Measurements from ENCODE around the gene ETFDH.
"Not testable (repeated sequence)": the region's sequence is repeated elsewhere in the genome, so short reads cannot be mapped to it uniquely, and the experiment has no call there.

The ETFDH gene

DNA sequence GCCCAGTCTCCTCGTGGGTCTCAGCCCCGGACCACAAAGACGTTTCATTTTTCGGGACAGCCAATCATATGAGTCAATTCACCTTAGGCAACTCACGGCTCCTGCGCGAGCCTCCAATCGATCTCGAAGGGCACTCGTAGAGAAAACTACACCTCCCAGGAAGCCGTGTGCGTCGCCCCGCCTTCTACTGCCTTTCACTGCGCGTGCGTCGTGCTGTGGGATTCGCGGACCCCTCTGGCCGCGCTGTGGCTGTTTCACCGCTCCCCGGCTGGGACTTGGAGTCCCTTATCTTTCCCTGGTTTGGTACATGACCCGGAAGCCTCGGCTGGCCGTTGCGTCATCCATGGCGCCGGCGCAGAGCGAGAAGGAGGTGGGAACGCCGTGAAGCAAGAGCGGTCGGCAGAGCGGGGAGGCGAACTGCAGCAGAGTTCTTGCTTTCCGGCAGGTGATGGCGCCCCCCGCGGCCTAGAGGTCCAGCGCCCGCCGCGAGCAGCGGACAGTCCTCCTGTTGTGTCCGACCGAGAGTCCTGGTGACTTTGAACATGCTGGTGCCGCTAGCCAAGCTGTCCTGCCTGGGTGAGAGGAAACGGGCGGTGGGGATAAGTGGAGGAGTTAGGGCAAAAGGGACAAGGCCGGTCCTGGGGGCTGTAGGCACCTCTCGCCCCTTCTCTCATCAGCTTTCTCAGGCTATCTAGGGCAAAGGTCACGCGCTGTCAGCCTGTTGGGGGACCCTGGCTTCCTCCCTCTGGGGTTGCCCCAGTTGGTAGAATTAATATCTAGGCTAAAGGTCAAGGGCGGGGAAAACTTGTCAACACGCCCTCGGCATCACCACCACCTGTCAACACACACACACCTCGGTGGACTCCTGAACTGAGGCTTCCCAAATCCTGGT is at the start of gene ETFDH:
Gene ETFDH (plus strand): TSS at position 382 of the 892 bp plus-strand sequence. CDS start 161 bp downstream, at position 543.
- DNase-seq = peak; percentile 94 to 100 (median 99)

DNA sequence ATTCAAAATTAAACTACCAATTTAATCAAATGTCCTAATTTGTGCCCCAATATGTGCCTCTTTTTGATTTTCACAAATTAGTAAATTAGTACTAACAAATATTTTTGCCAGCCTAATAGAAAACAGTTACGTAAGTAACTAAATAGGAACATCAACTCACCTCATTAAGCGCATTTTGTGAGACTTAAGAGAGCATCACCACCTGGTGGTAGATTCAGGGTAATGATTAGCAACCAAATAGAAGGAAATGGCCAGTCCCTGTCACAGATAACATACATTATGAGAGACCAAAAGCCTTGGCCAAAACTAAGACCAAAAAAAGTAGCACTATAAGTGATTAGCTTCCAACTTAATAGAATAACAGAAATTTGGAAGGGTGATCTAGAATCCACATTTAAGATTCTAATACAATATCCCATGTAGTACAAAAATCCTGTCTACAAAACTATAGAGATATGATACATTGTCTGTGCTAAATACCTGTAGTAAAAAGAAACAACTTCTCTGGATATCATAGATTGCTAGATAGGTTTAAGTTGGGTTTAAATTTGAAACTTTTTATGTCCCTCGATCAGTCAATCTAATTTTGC is 47.1 kb upstream of the ETFDH start:
- DNase-seq = peak in 6 of 56 donors; percentile 0 to 15 (median 4)

DNA sequence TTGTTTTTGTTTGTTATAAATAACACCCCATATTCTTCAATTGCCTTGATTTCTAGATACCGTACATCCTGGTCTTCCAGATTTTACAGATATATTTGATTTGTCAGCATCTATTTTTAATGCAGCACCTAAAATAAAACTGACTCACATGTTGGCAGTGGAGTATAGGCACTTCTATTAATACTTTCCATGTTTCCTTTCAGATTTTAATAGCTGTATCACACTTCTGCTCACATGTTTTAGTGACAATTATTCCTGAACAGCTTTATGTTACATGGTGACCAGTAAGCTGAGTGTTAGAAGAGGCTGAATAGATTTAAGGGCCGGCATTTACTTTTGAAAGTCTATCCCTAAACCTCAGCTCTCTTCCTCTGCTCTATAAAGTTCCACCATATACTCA is 46.6 kb upstream of the ETFDH start:
- DNase-seq = no peak

DNA sequence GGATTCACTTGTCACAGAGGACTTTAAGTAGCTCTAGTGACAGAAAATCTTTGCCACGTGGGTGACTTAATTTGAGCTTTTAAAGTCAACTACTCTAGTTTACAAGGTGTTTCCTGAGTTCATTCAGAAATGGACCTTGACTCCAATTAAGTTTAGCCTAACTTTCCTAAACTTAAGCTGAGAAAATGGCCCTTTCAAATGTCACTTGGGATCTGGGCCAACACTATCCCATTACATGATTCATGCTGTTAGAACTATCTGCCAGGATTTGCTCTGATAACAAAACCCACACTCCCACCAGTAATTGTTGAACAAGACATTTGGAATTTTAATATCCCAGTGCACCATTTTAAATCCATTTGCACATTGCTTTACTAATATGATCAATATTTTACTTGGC is 41.2 kb upstream of the ETFDH start:
- DNase-seq = no peak

DNA sequence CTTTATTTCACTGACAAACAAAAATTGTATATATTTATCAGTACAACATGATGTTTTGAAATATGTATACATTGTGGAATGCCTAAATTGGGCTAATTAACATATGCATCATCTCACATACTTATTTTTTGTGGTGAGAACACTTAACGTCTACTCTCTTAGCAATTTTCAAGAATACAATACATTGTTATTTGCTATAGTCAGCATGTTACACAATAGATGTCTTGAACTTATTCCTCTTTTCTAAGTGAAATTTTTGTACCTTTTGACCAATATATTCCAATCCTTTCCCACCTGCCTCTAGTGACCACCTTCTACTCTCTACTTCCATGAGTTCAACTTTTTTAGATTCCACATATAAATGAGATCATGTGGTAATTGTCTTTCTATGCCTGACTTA is 35.5 kb upstream of the ETFDH start:
- DNase-seq = no peak

DNA sequence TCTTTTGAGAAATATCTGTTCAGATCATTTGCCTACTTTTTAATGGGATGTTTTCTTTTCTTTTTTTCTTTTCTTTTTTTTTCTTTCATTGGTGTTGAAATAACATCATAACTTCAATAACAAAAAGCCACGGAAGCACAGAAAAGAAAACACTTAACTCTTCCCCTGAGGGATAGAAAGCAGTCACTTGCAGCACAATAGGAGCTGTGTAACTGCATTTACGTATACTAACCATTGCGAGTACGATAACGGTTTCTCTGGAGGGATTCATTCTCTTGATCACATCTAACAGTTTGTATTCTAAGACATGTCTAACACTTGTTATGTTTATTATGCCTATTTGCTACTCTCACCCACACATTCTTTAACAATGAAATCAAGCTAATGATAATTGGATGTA is 27.7 kb upstream of the ETFDH start:
- no peak for DNase-seq

DNA sequence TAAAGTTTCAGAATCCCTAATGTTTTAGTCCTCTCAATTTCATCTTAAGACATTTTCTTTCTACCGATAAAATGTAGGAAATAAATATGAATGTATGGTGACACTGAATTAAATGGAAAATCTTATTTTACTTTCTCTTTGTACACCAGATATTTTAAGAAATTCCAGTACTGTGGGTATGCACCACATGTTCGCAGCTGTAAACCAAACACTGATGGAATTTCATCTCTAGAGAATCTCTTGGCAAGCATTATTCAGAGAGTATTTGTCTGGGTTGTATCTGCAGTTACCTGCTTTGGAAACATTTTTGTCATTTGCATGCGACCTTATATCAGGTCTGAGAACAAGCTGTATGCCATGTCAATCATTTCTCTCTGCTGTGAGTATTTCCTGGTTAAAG is 27.3 kb upstream of the ETFDH start:
- no peak for DNase-seq

DNA sequence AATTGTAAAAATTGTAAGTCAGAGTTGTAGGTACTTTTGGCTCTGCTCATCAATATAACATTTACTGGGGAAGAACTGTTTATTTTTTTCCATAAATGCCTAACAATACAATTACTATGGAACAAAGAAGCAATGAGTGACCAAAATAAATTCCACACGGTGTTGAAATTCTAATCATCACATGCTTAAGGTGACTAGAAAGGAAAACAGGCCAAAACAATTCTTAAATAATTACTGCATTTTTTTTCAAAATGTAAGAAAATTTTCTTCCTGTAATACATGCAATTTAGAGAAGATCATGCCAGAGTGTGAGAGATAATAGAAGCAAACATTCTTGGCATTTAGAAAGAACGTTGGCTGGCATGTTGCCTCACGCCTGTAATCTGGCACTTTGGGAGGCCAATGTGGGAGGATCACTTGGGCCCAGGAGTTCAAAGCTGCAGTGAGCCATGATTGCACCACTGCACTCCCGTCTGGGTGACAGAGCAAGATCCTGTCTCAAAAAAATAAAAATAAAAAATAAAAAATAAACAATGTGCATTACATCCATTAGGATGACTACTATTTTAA is 22.9 kb upstream of the ETFDH start:
- no peak for DNase-seq

DNA sequence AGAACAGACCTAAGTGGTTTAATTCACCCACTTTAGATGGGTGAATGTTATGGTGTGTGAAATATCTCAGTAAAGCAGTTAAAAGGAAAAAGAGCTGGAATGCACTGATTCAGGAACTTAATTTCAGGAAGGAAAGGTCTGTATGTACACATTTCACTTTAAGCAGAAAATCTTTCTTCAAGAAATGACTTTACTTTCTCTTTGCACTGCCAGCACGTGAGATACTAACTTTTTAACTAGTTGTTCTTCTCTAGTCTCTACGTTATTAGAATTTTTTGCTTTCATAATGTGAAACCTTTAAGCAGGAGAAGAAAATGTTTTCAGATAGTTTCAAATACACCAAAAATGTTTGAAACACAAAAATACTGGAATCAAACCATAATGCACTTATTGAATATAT is 19.2 kb upstream of the ETFDH start:
- DNase-seq = no peak

DNA sequence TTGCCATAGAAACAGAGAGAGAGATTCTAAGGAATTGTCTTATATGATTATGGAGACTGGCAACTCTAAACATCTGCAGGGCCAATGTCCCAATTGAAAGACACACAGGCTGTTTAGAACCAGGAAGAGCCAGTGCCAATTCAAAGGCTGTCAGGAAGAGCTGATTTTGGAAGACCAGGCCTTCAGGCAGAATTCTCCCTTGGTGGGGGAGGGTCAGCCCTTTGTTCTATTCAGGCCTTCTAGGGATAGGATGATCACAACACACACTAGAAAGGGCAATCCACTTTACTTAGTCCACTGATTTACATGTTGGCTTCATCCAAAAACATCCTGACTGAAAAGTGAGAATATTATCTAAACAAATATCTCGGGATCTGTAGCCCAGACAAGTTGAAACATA is 15.7 kb upstream of the ETFDH start:
- no peak for DNase-seq

DNA sequence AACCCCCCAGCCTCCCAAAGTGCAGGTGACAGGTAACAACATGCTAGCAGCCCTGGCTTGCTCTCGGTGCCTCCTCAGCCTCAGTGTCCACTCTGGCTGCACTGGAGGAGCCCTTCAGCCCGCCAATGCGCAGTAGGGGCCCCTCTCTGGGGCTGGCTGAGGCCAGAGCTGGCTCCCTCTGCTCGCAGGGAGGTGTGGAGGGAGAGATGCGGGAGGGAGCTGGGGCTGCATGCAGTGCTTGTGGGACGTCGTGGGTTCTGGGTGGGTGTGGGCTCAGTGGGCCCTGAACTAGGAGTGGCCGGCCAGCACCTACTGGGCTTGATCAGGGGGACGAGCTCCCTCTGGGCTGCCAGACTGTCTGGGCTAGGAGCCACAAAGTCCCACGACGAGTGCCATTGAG is 14.8 kb upstream of the ETFDH start:
- DNase-seq = no peak

DNA sequence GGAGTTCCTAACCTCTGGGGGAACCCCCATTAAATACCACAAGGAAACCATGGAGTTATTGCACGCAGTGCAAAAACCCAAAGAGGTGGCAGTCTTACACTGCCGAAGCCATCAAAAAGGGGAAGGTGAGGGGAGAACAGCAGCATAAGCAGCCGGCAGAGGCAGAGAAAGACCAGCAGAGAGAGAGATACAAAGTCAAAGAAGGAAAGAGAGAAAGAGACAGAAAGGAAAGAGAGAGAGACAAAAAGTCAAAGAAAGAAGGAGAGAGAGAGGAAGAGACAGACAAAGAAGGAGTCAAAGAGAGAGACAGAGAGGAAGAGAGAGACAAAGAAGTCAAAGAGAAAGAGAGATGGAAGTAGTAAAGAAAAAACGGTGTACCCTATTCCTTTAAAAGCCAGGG is 8.8 kb upstream of the ETFDH start:
- not testable (repeated sequence) for DNase-seq

DNA sequence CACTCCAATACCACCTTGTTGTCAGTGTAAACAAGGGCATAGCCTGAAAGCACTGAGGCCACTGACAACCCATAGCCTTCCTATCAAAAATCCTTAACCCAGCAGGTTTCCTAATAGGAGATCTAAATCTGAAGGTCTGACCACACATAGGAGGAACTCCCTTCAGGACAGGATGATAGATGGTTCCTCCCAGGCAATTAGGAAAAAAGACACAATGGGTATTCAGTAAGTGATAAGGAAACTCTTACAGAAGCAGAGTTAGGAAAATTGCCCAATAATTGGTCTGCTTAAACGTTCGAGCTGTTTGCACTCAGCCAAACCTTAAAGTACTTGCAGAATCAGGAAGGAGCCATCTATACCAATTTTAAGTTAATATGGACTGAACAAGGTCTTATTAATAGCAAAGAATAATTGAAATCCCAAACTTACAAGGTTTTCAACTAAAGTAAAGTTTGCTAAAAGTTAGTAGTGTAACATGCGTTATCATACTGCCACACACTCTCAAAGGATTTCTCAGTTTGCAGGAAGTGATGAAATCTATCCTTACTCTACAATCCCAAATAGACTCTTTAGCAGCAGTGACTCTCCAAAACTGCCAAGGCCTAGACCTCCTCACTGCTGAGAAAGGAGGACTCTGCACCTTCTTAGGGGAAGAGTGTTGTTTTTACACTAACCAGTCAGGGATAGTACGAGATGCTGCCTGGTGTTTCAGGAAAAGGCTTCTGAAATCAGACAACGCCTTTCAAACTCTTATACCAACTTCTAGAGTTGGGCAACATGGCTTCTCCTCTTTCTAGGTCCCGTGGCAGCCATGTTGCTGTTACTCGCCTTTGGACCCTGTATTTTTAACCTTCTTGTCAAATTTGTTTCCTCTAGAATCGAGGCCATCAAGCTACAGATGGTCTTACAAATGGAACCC is 8.1 kb upstream of the ETFDH start:
- not testable (repeated sequence) for DNase-seq

DNA sequence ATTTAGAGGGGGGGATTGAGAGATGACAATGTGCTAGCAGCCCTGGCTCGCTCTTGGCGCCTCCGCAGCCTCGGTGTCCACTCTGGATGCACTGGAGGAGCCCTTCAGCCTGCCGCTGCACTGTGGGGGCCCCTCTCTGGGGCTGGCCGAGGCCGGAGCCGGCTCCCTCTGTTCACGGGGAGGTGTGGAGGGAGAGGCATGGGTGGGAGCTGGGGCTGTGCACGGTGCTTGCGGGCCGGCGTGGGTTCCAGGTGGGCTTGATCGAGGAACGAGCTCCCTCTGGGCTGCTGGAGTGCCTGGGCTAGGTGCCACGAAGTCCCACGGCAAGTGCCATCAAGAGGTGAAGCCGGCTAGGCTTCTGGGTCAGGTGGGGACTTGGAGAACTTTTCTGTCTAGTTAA is 7.3 kb upstream of the ETFDH start:
- DNase-seq = no peak

DNA sequence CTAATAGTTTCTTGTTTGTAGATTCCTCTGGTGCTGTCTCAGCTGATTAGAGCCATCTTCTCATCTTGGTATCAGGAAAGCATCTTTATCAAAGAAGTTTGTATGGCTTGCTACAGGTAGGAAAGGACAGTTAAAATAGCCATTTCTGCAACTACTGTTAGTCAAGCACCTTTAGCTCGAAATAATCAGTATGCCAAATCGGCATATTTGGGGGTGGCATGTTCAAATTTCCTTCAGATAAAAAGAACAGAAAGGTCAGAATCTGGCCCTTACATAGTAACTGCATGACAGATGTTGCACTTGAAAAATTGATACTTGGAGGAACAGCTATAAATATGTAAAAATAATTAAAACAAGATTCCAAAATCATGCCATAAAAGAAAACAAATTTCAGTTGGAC is 5.2 kb upstream of the ETFDH start:
- no peak for DNase-seq

DNA sequence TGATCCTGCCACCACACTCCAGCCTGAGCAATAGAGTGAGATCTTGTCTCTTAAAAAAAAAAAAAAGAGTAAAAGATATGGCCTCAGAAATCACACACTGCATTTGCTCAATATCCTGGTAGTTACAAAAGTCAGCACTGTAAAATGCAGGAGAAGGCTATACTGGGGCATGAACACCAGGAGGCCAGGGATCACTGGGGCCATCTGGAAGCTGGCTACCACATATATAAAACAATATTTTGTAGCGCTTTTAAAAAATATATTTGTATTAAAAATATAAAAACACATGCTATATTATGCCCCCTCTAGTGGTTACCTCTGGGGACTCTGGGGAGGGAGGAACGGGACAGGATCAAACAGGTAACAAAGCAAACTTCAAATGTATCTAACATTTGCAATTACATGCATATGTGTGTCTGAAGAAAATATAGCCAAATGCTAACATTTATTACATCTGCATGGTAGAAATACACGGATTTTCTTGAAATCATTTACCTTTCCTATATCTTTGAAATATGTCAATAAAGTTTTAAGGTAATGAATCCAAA is 4.4 kb upstream of the ETFDH start:
- DNase-seq = no peak

DNA sequence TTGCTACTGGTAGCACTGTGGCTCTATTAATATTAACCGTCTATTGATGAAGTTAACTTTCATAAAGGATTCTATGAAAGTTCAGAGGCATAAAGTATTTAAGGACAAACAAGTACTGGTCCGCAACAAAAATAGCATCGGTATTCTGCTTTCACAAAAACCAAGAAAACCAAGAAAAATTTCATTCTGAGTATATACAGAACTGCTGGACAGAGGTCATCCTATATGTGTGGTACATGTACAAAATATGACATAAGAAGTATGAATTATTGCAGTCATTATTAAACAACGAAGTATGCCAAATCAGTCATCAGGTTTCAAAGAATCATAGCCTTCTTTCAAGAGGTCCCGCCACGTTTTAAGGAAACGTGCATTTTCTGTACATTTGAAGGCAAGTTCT is 2.8 kb upstream of the ETFDH start:
- DNase-seq = no peak

DNA sequence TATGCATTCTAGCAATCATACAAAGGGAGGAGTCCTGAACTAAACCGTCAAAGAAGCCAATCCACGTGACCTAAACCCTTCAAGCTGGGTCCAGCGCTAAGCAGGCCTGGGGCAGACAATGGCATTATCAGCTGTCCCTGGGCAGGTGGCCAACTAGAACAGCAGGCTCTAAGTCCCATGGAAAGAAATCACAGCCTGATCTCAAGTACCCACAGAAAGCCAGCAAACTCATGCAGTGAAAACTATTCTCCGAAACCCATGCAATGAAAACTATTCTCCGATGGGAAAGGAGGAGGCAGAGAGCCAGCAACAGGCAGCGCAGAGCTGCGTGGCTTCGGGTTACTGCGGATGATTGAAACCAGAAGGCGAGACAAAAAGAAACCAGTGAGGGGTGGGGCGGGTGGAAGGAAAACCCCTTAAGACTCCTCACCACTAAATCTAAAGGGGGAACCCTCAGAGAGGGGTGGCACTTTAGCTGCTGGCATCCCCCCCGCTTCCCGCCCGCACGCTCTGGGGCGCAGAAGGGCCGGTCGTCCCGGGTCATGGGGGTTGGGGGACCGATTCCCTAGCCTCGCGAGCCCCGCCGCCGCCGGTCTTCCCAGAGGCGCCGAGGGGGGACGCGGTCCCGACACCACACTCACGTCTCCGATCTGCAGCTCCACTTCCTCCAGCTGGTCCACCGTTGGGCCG is 976 bp upstream of the ETFDH start:
- DNase-seq = peak in 49 of 56 donors; percentile 4 to 73 (median 42)

DNA sequence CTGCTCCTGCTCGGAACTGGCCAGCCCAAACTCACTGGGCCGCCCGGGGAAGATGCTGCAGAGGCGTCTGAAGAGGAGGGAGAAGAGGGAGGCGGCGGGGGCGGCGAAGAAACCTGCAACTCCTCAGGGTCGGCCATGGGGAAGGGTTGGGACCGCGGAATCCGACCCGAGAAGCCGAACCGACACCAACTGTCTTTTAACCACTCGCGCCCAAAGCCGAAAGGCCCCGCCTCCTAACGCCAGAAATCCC is 506 bp upstream of the ETFDH start, which contains the start of gene C4orf46:
Gene C4orf46 (minus strand): TSS at position 223 of the 250 bp plus-strand sequence. CDS start 86 bp downstream, at position 137.
- no peak for DNase-seq

DNA sequence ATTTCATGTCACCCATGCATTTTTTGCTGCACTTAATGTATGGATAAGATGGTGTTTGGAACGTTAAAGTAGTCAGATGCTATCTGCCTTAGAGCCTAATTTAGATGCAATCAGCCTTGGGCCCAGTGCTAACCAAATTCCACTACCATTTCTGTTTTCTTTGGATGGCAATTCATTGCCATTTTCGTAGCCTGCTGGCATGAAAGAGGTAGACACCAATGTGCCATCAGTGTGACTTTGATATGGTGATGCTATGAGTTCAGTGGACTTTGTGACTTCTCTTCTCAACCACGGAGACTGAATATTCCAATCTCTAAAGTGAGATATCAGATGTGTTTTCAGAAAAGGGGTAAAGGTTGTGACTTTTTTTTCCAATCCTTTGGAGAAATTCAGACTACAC is 1.5 kb downstream of the ETFDH start:
- no peak for DNase-seq

DNA sequence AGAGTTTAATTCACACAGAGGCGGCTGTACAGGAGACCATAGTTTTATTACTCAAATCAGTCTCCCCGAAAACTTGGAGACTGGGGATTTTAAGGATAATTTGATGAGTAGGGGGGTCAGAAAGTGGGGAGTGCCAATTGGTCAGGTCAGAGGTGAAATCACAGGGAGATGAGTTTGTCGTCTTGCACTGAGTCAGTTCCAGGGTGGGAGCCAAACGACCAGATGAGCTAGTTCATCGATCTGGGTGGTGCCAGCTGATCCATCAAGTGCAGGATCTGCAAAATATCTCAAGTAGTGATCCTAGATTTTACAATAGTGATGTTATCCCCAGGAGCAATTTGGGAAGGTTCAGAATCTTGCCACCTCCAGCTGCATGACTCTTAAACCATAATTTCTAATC is 4.0 kb downstream of the ETFDH start:
- DNase-seq = no peak

All from nucleus accumbens (tissue), 56 donors.